ENCODE measurements around the gene CUX1.

DNA sequence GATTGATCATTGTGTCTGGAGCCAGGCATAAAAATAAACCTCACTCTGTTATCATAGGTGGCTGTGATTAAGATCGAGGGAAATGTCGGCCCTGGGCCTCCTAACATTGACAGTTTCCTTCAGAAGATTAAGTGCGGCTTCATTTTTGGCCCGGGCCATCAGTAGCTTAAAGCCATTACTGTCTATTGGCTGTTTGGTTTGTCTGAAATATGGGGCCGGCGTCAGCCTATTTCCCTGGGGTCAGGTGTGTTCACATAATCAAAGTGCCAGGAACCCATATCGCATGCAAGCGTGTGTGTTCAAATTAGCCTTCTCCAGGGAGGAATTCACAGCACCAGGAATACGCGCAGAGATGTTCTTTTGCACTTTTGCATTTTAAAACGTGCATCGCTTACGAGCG is 114.7 kb downstream of the CUX1 start:
- TF ChIP-seq CTCF (IDR thresholded peaks at IDR 0.05) (no peak), POLR2A (IDR thresholded peaks at IDR 0.05) (no peak)

All from suprapubic skin (tissue), 3 donors.